ENCODE results near the gene DMC1.

The DMC1 gene

DNA sequence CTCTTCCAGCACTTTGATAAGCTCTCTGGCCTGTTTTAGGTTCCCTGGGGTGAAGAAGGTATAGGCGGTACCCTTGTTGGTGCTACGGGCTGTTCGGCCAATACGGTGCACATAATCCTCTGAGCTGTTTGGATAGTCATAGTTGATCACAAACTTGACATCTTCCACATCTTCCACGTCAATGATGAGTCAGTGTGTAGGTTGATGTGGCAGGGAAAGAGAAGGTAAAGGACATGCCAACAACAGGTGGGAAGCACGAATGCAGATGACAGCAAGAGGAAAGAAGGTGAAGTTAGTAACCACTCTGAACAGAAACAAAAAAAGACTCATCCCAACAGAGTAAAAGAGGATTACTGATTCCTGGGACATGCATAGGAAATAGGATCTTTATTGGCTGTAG is 82.0 kb downstream of the DMC1 start:
- Histone ChIP-seq H3K9me2 (replicated peaks; ENCODE audit: insufficient read depth, low read length) (no peaks in the 10 kb centered on the region), H3K4me2 (ENCODE audit: low read depth, low read length) (no peak overlapping the region), H3K4me1 (ENCODE audit: low read length) (peaks cover 16% of the 10 kb centered on the region), H3K36me3 (replicated peaks; ENCODE audit: insufficient read depth, low read length) (peaks cover 47% of the 10 kb centered on the region), H3K9ac (ENCODE audit: low read length) (no peak overlapping the region), H3K79me2 (ENCODE audit: low read length) (peaks cover 58% of the 10 kb centered on the region), H3K9me3 (replicated peaks; ENCODE audit: insufficient read depth, low read length) (no peaks in the 10 kb centered on the region), H3K4me3 (ENCODE audit: low read length) (no peak overlapping the region), H3F3A (ENCODE audit: insufficient read depth, low read length) (peaks cover 33% of the 10 kb centered on the region), H3K27ac (ENCODE audit: low read length) (no peak overlapping the region), H3K27me3 (replicated peaks; ENCODE audit: insufficient read depth, low read length) (no peaks in the 10 kb centered on the region), H4K20me1 (ENCODE audit: insufficient read depth, low read length) (peaks cover 5% of the 10 kb centered on the region; the same call in 1 of the 2 replicates), H2AFZ (ENCODE audit: low read length) (no peak overlapping the region)
- no peak for DNase-seq
- no peak for TF ChIP-seq CTCF (IDR thresholded peaks at IDR 0.05; ENCODE audit: low read length)
- no peak for TF ChIP-seq EZH2 (optimal IDR thresholded peaks at IDR 0.05; ENCODE audit: low read depth, low read length)
- no peak for TF ChIP-seq EZH2phosphoT487 (IDR thresholded peaks at IDR 0.05; ENCODE audit: low read length)

DNA sequence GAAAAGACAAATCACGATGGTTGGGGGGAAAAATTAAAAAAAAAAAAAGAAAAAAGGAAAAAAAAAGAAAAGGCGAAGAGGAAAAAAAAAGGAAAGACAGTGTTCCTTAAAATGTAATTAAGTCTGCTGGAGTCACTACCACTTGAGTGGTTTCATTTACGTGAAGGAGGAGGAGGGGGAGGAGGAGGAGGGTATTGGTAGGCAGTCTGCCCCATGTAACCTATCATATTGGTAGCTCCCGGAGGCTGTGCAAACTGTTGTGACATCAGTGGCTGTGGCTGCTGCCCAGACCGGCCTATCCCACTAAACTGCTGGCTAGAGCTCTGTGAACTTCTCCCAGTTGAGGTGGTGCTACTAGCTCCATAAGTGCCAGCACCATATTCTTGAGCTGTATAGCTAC is 84.2 kb downstream of the DMC1 start:
- peaks cover 49% of the 10 kb centered on the region for H3F3A ChIP-seq (ENCODE audit: insufficient read depth, low read length)
- peaks cover 36% of the 10 kb centered on the region for H3K36me3 ChIP-seq (replicated peaks; ENCODE audit: insufficient read depth, low read length)

DNA sequence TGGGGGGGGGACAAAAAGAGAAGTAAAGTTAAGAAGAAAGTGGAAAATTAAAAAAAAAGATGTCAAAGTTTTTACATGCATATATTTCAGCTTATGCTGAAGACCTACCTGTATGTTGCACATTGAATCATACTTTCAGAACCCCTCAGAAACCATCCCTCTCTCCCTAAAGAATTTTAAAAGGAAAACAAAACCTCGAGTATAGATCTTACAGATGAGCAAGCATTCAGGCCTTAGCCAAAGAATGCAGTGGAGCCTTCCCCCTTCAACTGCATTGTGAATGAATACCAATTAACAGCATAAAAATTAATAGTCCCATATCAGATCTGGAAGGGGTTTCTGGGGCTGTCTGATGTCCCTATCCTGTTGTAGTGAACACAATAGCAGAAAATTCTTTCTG is 85.7 kb downstream of the DMC1 start:
- Histone ChIP-seq H3K9ac (ENCODE audit: low read length) (no peak overlapping the region), H3K4me3 (ENCODE audit: low read length) (no peak overlapping the region), H3K4me2 (ENCODE audit: low read depth, low read length) (no peak overlapping the region), H3K27ac (ENCODE audit: low read length) (no peak overlapping the region), H3K9me2 (replicated peaks; ENCODE audit: insufficient read depth, low read length) (no peaks in the 10 kb centered on the region), H3K27me3 (replicated peaks; ENCODE audit: insufficient read depth, low read length) (no peaks in the 10 kb centered on the region), H3F3A (ENCODE audit: insufficient read depth, low read length) (peaks cover 51% of the 10 kb centered on the region), H2AFZ (ENCODE audit: low read length) (no peak overlapping the region), H3K9me3 (replicated peaks; ENCODE audit: insufficient read depth, low read length) (no peaks in the 10 kb centered on the region), H3K79me2 (ENCODE audit: low read length) (peaks cover 26% of the 10 kb centered on the region), H4K20me1 (ENCODE audit: insufficient read depth, low read length) (peaks cover under 1% of the 10 kb centered on the region; the same call in 1 of the 2 replicates), H3K36me3 (replicated peaks; ENCODE audit: insufficient read depth, low read length) (peaks cover 30% of the 10 kb centered on the region), H3K4me1 (ENCODE audit: low read length) (peaks cover 13% of the 10 kb centered on the region)
- DNase-seq = no peak
- TF ChIP-seq EZH2phosphoT487 (IDR thresholded peaks at IDR 0.05; ENCODE audit: low read length) (no peak), EZH2 (optimal IDR thresholded peaks at IDR 0.05; ENCODE audit: low read depth, low read length) (no peak), CTCF (IDR thresholded peaks at IDR 0.05; ENCODE audit: low read length) (no peak)

More for the DNA sequence above, 84.2 kb downstream of the DMC1 start:
- Histone ChIP-seq H3K4me1 (ENCODE audit: low read length) (peaks cover 13% of the 10 kb centered on the region), H3K27me3 (replicated peaks; ENCODE audit: insufficient read depth, low read length) (no peaks in the 10 kb centered on the region), H4K20me1 (ENCODE audit: insufficient read depth, low read length) (peaks cover 5% of the 10 kb centered on the region; the same call in 1 of the 2 replicates), H2AFZ (ENCODE audit: low read length) (no peak overlapping the region), H3K4me2 (ENCODE audit: low read depth, low read length) (no peak overlapping the region), H3K9ac (ENCODE audit: low read length) (no peak overlapping the region), H3K79me2 (ENCODE audit: low read length) (peaks cover 40% of the 10 kb centered on the region), H3K9me2 (replicated peaks; ENCODE audit: insufficient read depth, low read length) (no peaks in the 10 kb centered on the region), H3K9me3 (replicated peaks; ENCODE audit: insufficient read depth, low read length) (no peaks in the 10 kb centered on the region), H3K27ac (ENCODE audit: low read length) (no peak overlapping the region), H3K4me3 (ENCODE audit: low read length) (no peak overlapping the region)
- DNase-seq = no peak
- TF ChIP-seq EZH2 (optimal IDR thresholded peaks at IDR 0.05; ENCODE audit: low read depth, low read length) (no peak), CTCF (IDR thresholded peaks at IDR 0.05; ENCODE audit: low read length) (no peak), EZH2phosphoT487 (IDR thresholded peaks at IDR 0.05; ENCODE audit: low read length) (no peak)
